HG03045 (cell line): ENCODE data around the gene TNNT2.

Source experiments
- ATAC-seq: cut with Tn5 transposase; IDR thresholded peaks from one replicate; pipeline ENCODE4 v1.9.1; 2021; ENCODE audit warnings: mild to moderate bottlenecking, moderate library complexity; ENCODE audit not compliant: unreplicated experiment

The TNNT2 gene

GRCh38 chr1:201379733-201380242, 2.3 kb upstream of the TNNT2 start:
- no peak for ATAC-seq

GRCh38 chr1:201378804-201379203, 1.3 kb upstream of the TNNT2 start:
- ATAC-seq, result no peak

GRCh38 chr1:201376464-201377374, 761 bp downstream of the TNNT2 start:
- no peak for ATAC-seq

DNA sequence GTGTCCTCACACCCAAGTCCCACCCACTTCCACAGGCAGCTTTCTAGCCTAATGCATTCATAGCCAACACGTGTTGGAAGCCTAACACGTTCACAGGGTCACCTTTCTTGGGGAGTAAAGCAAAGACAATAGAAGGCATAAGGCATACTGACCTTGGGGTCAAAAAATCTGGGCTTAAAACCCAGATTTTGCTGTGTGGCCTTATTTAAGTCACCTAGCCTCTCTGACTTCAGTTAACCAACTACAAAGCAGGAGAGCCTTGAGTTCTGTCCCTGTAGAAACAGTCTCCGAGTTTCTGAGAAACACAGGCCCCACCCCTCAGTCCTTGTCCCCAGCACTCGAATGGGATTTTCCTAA, 1.4 kb downstream of the TNNT2 start:
- no peak for ATAC-seq

DNA sequence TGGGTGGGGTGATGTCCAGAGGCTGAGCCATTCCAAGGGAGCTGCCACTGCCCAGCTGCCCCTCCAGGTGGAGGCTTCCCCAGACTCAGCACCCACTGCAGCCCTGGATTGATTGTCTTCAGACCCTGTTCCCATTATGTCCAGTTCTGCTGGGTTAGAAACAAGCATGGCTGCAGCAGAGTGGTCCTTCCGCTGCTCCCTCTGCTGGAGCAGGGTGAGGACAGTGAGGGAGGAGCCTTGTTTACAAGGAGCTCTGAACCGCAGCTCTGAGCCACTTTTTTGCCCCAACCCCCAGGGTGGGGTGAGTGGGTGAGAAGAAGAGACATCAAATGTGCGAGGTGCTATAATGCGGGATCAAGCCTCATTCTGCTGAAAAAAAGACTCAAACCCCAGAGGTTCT, 2.3 kb downstream of the TNNT2 start:
- ATAC-seq, result no peak

DNA sequence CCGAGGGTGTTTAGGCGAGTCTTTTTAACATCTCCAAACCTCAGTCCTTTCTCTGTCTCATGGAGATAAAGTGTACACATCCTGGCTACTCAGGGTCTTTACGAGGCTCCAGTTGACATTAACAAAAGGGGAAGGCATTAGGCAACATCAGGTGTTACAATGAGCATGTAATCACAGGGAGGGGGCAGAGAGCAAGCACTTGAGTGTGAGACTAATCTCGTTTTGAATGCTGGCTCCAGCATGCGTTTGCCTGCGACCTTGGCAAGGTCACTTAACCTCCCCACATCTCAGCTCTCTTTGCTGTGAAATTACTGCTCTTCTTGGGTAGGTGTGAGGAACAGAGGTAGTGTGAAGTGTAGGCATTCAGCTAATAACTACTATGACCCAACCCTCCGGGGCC, 3.1 kb downstream of the TNNT2 start:
- ATAC-seq, result no peak

GRCh38 chr1:201371792-201372191, 5.7 kb downstream of the TNNT2 start:
- no peak for ATAC-seq

DNA sequence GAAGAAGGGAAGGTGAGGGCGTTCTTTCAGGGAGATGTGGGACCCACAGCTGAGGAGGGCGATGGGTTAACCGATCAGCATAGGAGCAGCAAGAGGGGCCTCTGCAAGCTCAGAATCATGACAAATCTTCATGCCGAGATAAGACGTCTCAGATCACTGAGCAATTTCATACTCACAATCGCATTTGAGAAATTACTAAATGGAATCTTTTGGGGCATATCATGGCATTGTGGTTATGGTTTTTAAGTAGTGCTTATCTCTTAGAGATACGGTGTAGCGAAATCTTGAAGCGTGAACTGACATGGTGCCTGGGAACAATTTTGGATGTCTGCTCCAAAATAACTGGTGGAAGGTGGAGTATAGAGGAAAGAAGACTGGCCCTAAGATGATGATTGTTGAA, 6.2 kb downstream of the TNNT2 start:
- no peak for ATAC-seq

GRCh38 chr1:201370500-201370899, 7.0 kb downstream of the TNNT2 start:
- no peak for ATAC-seq

DNA sequence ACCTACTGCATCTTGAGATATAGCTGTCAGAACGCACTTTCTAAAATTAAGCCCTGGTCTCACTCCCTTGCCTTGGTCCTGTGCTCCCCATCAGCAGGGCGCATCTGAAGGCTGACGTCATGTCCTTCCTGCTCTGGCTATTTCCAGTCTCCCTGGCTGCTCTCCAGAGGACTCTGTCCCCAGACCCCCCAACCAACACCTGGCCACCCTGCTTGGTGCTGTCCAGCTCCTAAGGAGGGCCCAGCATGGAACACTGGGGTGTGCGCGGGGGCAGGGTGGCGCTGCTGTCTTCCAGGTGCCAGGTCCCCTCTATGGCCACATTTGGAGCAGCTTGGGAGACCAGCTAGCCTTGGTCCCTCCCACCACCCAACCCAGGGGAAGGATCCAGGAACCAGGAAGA, 8.3 kb downstream of the TNNT2 start:
- no peak for ATAC-seq

DNA sequence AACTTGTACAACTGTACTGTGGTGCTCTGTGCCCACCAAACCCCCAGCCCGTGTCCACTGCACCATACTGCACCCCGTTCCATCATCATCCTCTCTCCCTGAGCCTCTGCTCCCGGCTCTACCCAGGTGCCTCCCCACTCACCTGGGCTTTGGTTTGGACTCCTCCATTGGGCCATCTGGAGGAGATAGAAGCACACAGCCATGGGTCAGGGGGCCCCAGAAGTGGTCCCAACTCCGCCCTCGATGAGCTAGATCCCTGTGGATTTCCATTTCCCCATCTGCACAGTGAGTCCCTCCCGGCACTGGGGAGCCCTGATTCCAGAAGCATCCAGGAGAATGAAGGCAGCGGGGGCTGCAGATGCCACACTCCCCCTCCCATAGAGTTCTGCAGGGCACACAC, 10.8 kb downstream of the TNNT2 start:
- ATAC-seq, result no peak

GRCh38 chr1:201365251-201365650, 12.2 kb downstream of the TNNT2 start:
- ATAC-seq, result no peak

DNA sequence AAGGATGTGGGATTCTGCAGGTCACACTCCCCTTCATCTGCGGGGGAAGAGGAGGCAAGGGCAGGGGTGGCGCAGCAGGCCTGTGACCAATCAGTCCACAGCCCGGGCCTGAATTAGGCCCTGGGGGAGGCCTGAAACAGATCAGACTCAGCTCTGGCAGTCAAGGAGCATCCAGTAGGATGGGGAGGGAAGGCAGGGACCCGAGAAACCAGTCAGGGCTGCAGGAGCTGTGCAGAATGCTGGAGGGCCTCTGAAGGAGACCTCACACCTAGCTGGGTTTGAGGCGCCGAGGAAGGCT, 12.7 kb downstream of the TNNT2 start:
- ATAC-seq, result no peak

GRCh38 chr1:201363467-201363866, 14.0 kb downstream of the TNNT2 start:
- no peak for ATAC-seq

GRCh38 chr1:201362906-201363305, 14.6 kb downstream of the TNNT2 start:
- ATAC-seq, result no peak

DNA sequence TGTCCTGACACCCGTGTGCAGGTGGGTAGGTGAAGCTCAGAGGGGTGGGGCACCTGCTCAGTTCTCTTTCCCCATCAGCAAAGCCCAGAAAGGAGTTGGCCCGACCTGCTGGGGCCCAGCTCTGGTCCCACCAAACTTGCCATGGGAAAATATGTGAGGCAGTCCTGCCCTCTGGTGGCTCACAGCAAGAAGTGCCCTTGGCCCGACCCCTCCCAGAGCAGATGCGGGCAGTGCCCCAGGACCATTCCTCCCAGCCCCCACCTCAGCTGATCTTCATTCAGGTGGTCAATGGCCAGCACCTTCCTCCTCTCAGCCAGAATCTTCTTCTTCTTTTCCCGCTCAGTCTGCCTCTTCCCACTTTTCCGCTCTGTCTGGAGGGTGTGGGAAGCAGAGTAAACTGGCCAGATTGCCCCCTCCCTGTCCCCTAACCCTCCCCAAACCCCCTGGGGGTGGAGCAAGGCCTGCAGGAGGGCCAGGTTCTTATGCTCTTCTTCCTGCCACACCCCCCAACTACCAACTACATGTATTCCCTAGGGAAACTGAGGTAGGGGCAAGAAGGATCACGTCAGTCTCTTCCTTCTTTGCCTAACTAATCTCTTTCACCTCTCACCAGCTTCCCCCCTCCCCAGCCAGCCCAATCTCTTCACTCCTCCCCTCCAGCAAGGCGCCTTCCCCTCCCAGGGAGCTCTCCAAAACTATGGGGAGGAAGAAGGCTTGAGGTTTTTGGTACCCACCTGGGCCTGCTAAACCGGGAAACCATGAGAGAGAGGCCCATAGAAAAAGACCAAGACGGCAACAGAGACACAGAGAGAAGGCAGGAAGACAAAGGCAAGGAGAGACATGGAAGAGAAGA, 15.6 kb downstream of the TNNT2 start:
- ATAC-seq, result no peak

- ATAC-seq, result no peak
Observed at GRCh38 chr1:201360901-201361651, 16.4 kb downstream of the TNNT2 start.

DNA sequence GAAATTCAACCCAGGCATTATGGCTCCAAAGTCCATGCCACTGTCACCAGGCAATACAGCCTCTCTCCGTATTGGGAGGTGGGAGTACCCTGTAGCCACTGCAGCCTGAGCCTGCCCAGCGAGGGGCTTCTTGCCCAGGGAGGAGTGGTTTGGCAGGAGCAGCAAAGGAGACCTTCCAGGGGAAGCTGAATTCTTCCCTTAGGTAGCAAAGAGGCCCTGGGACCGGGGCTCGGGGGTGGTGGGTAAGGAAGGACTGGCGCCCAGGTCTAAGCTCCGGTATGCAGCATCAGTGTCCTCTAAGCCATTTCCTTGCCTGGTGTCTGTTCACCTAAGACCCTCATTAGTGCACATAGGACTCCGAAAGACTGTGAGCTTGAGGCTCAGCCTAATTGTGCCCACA, 17.0 kb downstream of the TNNT2 start:
- ATAC-seq, result no peak

GRCh38 chr1:201359873-201360210, 17.6 kb downstream of the TNNT2 start:
- no peak for ATAC-seq

- ATAC-seq, result no peak
Observed at GRCh38 chr1:201359031-201359872, 18.2 kb downstream of the TNNT2 start.

GRCh38 chr1:201358596-201358995, 18.9 kb downstream of the TNNT2 start:
- ATAC-seq, result no peak
